ENCODE results near the gene TNKS2.

GRCh38 chr10:91864099-91864498, 65.9 kb downstream of the TNKS2 start:
- TF ChIP-seq CTCF (IDR thresholded peaks at IDR 0.05; ENCODE audit: low read depth, low read length, poor library complexity, severe bottlenecking) (no peak), EZH2phosphoT487 (IDR thresholded peaks at IDR 0.05; ENCODE audit: borderline replicate concordance, low read length) (no peak)

Data from DOHH2 (cell line).